ENCODE data around the gene ALG8. TPM values are rescaled to one million over a fixed set of nuclear protein-coding genes. Genes with fewer than 3 reads are reported as not detected.

Gene ALG8
- total RNA-seq, 1 donor from 2014 or later = 12.6 TPM

- intact Hi-C loops (cut with micrococcal nuclease) = no loop called here
- peak; percentile 55 for ATAC-seq
- peak; percentile 67 for DNase-seq
Measured at GRCh38 chr11:78161962-78162371, 22.5 kb upstream of the ALG8 start.

- ATAC-seq (no peak), DNase-seq (no peak)
- intact Hi-C loops (cut with micrococcal nuclease) = no loop called here
Measured at GRCh38 chr11:78161346-78161745, 21.9 kb upstream of the ALG8 start.

- DNase-seq (no peak), ATAC-seq (no peak)
- intact Hi-C loops (cut with micrococcal nuclease) = no loop called here
Measured at GRCh38 chr11:78160557-78160956, 21.1 kb upstream of the ALG8 start.

DNA sequence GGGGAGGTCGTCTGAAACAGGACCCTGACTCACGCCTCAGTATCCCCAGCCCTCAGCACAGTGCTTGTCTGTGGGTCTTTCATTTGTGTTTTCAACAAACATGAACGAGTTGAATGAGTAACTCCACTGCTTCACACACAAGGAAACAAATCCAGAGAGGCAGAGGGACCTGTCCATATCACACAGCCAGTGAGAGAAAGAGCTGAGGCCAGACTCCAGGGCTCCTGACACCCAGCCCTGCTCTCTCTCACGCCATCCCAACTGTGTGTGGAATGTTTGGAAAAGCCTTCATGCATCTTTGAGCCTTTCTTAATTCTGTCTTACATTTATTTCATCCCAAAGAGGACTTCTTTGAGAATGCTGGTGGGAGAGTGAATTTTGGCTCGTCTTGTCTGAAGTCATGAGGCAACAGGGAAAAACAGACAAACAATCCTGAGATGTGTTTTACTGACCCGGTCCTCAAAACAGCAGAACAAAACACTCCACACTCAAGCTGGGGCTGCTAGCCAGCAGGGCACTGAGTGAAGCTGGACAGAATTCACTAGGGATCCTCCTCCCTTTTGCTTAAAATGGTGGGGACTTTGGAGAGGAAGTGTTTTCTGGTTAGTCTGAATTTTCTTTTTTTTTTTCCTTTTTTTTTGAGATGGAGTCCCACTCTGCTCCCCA lies 19.7 kb upstream of the ALG8 start:
- DNase-seq (no peak), ATAC-seq (no peak)
- intact Hi-C loops (cut with micrococcal nuclease) = no loop called here

DNA sequence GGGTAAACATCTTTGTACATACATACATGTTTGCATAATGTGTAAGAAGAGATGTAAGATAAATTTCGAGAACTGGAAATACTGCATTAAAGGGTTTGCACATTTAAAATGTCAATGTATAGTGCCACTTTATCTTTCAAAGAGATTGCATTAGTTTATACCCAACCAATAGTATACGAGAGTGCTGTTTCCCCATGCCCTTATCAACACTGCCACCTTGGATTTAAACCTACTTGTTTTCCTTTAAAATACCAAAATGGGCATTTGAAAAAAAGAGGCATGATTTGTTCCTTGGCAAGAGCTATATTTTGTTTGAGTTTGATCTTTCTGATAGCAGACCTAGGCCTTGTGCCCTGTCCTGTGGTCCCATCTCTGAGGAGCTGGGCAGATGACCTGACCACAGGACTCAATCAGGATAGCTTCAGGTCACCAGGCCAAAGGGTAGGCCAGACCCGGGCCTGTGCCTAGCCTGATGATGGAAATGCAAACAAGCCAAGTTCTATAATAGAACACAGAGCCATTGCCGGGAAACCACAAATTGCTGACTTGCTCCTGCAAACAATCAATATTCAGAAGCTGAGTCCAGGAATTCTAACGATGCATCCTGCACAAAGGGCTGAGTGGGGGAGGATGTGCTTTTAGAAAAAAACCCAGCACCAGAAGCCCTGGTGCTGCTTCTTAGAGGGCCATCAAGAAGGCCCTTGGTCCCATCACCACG lies 16.9 kb upstream of the ALG8 start:
- ATAC-seq (no peak), DNase-seq (no peak)
- intact Hi-C loops (cut with micrococcal nuclease) = no loop called here

DNA sequence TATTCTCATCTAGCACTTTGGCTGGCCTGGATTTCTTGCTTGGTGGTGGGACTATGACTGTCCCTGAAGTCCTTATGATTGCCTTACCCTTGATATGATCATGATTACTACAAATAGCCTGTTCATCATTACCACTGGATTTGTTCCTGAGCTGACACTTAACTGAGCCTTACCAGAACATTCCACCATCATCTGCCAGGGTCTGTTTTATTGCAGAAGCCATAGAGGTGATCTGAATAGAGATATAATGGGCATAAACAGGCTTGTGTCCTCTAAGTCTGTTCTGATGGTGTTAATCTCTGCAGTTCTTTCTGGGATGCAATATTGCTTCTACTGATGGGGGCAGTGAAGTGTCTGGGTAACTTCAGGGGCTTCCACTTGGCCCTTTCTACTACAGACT lies 12.4 kb upstream of the ALG8 start:
- intact Hi-C loops (cut with micrococcal nuclease) = no loop called here
- ATAC-seq = no peak

DNA sequence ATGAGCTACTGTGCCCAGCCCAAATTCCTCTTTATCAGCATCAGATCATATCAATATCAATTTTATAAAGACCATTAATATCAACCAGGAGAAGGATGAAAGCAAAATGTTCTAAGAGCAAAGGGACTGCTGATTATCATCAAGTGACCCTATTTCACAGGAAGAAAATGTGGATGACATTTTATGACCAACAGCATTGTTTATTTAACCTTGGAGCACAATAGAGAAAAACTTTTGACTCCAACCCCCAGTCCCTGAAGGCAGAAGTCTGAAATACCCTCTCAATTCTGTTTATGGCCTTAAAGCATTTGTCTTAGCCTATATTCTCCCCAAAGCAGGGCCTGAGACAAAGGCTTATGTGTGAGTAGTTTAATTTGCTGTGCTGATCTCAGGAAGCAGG lies 11.3 kb upstream of the ALG8 start:
- intact Hi-C loops (cut with micrococcal nuclease) = no loop called here
- DNase-seq (no peak), ATAC-seq (no peak)

More for the DNA sequence above, 12.4 kb upstream of the ALG8 start:
- no peak for DNase-seq

DNA sequence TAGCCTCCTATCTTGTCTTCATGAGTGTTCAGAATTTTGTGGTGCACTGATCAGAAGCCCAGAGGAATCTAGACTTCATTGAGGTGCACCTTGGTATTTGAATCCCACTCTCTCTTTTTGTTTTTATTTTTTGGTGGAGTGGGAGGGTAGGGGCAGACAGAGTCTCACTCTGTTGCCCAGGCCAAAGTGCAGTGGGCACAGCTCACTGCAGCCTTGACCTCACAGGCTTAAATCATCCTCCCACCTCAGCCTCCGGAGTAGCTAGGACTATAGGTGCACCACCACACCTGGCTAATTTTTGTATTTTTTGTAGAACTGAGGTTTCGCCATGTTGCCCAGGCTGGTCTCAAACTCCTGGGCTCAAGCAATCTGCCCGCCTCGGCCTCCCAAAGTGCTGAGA lies 10.9 kb upstream of the ALG8 start:
- ATAC-seq (no peak), DNase-seq (no peak)
- intact Hi-C loops (cut with micrococcal nuclease) = no loop called here

- DNase-seq = no peak
- peak; percentile 81 for ATAC-seq
- intact Hi-C loops (cut with micrococcal nuclease) = no loop called here
Measured at GRCh38 chr11:78149646-78150045, 10.2 kb upstream of the ALG8 start.

- ATAC-seq = no peak
- DNase-seq = no peak
- intact Hi-C loops (cut with micrococcal nuclease) = no loop called here
Measured at GRCh38 chr11:78147807-78148206, 8.4 kb upstream of the ALG8 start.

GRCh38 chr11:78145511-78146025 lies 6.1 kb upstream of the ALG8 start:
- ATAC-seq (no peak), DNase-seq (no peak)
- intact Hi-C loops (cut with micrococcal nuclease) = no loop called here

DNA sequence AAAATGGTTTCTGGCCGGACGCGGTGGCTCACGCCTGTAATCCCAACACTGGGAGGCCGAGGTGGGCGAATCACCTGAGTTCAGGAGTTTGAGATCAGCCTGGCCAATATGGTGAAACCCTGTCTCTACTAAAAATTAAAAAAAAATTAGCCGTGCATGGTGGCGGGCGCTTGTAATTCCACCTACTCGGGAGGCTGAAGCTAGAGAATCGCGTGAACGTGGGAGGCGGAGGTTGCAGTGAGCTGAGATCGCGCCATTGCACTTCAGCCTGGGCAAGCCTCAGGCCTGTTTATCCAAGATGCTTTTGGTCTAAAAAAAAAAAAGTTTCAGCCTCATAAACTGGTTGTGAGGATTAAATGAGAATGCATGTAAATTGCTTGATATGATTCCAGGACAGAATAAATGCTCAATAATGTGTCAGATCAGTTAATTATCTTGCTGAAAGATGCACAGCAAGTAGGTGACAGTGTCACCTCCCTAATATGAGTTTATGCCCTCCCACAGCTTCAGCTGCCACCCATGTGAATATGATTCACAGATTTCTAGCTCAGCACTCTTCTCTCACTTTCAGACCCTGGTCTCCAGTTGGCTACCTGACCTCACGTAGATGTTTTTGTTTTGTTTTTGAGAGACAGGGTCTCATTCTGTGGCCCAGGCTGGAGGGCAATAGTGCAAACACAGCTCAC lies 1.1 kb upstream of the ALG8 start:
- ATAC-seq (no peak), DNase-seq (no peak)
- intact Hi-C loops (cut with micrococcal nuclease) = no loop called here

- ATAC-seq (no peak), DNase-seq (no peak)
- intact Hi-C loops (cut with micrococcal nuclease) = no loop called here
Measured at GRCh38 chr11:78138694-78139421, 568 bp downstream of the ALG8 start.

- DNase-seq = no peak
- ATAC-seq = no peak
- intact Hi-C loops (cut with micrococcal nuclease) = no loop called here
Measured at GRCh38 chr11:78138291-78138690, 1.1 kb downstream of the ALG8 start.

GRCh38 chr11:78132475-78132874 lies 7.0 kb downstream of the ALG8 start:
- intact Hi-C loops (cut with micrococcal nuclease) = no loop called here
- peak; percentile 71 for ATAC-seq

DNA sequence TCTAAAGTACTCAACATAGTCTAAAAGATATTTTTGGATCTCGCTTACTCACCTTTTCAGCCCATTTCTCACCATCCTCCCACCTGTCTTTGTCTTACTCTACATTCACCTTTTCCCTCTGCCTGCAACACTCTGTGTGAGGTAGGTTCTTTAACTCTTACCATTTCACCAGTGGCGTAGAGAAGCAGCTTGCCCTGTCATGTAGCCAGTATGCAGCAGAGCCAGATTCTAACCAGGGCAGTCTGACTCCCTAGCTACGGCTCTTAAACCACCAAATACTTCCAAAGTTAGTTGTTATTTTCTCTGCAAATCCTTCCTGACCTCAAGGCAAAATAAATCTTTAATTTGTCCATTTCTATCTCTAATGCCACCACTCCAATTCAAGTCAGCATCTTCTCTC lies 7.5 kb downstream of the ALG8 start:
- no peak for DNase-seq
- ATAC-seq = peak; percentile 63
- intact Hi-C loops (cut with micrococcal nuclease) = no loop called here

More at GRCh38 chr11:78132475-78132874, 7.0 kb downstream of the ALG8 start:
- no peak for DNase-seq

DNA sequence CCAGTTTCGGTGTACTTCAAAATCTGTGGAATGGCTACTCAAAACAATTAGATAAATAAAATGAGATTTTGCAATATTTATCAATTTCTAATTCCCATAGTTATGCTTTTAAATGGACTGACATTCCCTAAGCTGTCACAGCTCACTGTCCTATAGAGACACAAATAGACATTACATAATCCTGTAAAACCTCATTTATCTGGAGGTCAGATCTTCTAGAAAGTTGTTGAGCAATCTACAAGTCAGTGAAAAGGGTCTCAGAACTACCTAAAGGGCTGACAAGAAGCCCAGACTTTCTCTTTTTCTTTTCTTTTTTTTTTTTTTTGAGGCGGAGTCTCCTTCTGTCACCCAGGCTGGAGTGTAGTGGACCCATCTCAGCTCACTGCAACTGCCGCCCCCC lies 12.0 kb downstream of the ALG8 start:
- DNase-seq = no peak
- intact Hi-C loops (cut with micrococcal nuclease) = no loop called here
- no peak for ATAC-seq

- ATAC-seq = no peak
- DNase-seq = no peak
- intact Hi-C loops (cut with micrococcal nuclease) = no loop called here
Measured at GRCh38 chr11:78112582-78113275, 26.7 kb downstream of the ALG8 start.

GRCh38 chr11:78111298-78111697 lies 28.1 kb downstream of the ALG8 start:
- DNase-seq (no peak), ATAC-seq (no peak)
- intact Hi-C loops (cut with micrococcal nuclease) = no loop called here
